GM20431 (cell line): ENCODE measurements around the gene ERLIN1.
"Not testable (repeated sequence)": the region's sequence is repeated elsewhere in the genome, so short reads cannot be mapped to it uniquely, and the experiment has no call there.

Source experiments
- in situ Hi-C: fragments of 300-500 bp; cut with MseI, MboI; formaldehyde crosslinking; loops from one replicate; pipeline ENCODE4 v1.15.0; 2020; ENCODE audit warnings: low sequenced_read_pairs; ENCODE audit not compliant: unreplicated experiment

The ERLIN1 gene

DNA sequence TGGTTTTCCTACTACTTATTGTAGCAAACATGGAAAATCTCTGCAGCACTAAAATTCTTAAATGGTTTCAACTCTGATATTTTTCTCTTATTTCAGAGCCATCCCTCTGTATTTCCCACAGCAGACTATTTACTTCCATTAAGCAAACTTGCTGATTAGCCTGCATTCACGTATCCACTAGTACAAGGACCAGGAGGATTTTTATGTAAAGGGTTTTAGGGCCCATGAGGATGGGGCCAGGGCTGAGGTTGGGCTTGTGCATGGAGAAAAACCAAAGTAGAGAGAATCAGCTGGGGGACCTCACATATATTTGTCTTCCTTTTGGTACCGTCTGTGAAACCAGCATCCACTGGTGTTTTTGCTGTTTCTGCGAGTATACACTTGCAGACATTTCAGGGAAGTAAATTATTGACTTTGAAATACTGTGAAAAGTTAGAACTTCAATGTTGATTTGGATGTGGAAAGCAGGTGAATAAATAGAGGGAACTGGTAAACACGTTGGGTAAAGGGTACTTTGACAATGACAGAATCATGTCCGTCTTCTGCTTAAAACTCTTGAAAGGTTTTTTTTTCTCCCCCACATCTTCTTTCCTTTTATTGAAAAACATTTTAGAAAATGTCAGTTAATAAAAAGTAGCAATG is 44.3 kb downstream of the ERLIN1 start:
- in situ Hi-C loops = no loop called here

- in situ Hi-C loops = no loop called here
These were observed 45.8 kb downstream of the ERLIN1 start for GRCh38 chr10:100140070-100140469.

- in situ Hi-C loops = no loop called here
These were observed 46.8 kb downstream of the ERLIN1 start for GRCh38 chr10:100138921-100139496.

GRCh38 chr10:100135486-100135885 is 50.3 kb downstream of the ERLIN1 start:
- in situ Hi-C loops = no loop called here

DNA sequence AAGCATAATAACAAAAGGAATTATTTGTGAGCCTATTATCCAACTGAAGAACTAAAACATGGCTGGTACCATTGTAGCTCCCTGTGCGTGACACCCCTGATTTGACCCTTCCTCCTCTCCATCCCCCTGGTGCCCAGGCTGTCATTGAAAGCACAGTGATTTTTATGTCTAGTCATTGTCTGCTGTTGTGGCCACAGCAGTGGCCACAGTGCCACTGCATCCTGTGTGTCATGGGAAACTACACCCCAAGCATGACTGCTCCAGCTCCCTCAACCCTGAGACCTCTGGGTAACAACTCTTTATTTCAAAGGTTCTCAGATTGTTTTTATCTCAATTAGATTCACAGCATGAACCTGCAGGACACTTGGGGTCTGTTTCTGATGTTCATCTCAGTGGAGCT is 52.0 kb downstream of the ERLIN1 start:
- in situ Hi-C loops = no loop called here

DNA sequence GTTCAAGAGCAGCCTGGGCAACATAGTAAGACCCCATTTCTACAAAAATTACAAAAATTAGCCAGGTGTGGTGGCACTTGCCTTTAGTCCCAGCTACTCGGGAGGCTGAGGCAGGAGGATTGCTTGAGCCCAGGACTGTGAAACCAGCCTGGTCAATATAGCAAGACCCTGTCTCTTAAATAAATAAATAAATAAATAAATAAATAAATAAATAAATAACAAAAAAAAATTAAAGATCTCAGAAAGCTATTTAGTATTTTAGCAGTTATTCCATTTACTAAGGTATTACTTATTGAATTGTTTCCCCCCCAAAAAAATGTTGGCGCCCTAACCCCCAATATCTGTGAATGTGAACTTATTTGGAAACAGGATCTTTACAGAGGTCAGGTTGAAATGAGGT is 53.4 kb downstream of the ERLIN1 start:
- in situ Hi-C loops = no loop called here

DNA sequence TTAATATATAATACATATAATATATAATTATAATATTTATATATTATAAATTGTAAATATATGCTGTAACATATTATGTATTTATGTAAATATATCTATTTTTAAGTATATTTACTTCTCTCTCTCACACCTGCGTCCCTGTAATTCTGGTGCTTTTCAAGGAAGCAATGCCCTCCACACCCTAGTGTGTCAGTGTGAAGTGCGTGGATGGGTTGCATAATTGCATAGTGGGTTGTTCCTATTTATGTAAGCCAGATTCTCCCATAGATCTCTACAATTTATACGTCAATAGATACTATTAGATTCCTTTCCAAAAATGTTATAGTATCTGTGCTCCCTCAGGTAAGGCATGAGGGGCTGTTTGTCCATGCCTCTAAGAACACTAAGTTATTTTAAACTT is 54.3 kb downstream of the ERLIN1 start:
- in situ Hi-C loops = no loop called here

- in situ Hi-C loops = no loop called here
These were observed 55.0 kb downstream of the ERLIN1 start for GRCh38 chr10:100130831-100131230.

GRCh38 chr10:100129424-100129823 is 56.4 kb downstream of the ERLIN1 start:
- in situ Hi-C loops = no loop called here

DNA sequence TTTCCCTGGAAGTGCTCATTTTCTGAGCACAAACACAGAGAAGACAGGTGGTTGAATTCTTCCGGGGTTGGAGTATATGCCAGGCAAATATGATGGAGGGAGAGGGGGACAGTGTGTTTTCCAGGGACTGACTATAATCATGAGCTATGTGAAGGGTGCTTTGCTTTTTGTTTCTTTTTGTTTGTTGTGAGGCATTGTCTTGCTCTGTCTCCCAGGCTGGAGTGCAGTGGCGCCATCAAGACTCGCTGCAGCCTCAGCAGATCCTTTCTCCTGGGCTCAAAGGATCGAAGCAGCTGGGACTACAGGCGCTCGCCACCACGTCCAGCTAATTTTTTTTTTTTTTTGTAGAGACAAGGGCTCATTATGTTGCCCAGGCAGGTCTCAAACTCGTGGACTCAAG is 56.9 kb downstream of the ERLIN1 start:
- in situ Hi-C loops = no loop called here

DNA sequence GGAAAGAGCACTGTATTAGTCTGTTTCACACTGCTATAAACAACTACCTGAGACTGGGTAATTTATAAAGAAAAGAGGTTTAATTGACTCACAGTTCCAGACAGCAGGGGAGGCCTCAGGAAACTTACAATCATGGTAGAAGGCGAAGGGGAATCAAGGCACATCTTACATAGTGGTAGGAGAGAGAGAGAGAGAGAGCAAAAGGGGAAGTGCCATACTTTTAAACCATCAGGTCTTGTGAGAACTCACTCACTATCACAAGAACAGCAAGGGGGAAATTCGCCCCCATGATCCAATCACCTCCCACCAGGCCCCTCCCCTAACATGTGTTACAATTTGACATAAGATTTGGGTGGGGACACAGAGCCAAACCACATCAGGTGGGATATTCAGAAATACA is 60.5 kb downstream of the ERLIN1 start:
- in situ Hi-C loops = not testable (repeated sequence)

GRCh38 chr10:100124097-100124496 is 61.7 kb downstream of the ERLIN1 start:
- in situ Hi-C loops = no loop called here

- in situ Hi-C loops = no loop called here
These were observed 63.0 kb downstream of the ERLIN1 start for GRCh38 chr10:100122780-100123179.

GRCh38 chr10:100120550-100120949 is 65.3 kb downstream of the ERLIN1 start:
- in situ Hi-C loops = no loop called here

DNA sequence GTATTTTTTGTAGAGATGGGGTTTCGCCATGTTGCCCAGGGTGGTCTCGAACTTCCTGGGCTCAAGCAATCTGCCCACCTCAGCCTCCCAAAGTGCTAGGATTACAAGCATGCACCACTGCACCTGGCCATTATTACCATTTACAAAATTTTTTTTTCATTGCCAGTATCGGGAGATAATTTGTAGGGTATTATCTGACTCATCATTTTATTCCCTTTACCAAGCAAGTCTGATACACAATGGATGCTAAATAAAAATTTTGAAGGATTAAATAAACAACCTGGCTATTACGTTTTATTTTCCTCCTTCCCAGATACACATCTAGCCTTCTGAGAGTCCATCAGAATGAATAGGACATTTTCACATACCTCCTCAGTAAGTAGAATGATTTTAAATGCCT is 66.1 kb downstream of the ERLIN1 start:
- in situ Hi-C loops = no loop called here

GRCh38 chr10:100114976-100115770 is 70.7 kb downstream of the ERLIN1 start:
- in situ Hi-C loops = no loop called here

- in situ Hi-C loops = no loop called here
These were observed 71.4 kb downstream of the ERLIN1 start for GRCh38 chr10:100114460-100114859.

DNA sequence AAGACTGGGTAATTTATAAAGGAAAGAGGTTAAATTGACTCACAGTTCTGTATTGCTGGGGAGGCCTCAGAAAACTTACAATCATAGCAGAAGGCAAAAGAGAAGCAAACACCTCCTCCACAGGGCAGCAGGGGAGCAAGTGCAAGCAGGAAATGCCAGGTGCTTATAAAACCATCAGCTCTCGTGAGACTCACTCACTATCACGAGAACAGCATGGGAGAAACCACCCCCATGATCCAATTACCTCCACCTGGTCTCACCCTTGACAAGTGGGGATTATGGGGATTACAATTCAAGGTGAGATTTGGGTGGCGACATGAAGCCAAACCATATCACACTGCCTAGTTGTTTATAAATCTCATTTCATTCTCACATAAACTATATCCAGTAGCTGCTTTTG is 76.2 kb downstream of the ERLIN1 start:
- in situ Hi-C loops = no loop called here

DNA sequence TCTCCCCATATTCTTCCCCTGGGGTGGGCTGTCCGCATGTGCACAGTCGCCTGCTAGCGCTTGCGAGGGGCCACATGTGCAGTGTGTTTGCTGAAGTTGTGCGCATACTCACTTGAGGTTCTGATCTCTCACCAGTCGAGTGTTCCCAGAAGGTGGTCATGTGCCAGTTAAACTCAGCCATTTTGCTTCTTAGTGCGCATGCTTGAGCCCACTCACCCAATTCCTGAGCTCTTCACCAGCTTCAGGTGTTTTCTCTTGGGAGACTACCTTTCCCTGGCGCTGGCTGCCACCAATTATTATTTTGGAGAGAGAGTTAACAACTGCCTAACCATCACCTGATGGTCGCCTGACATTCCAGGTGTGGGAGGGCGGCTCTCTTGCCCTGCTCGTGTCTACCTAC is 79.0 kb downstream of the ERLIN1 start:
- in situ Hi-C loops = no loop called here

DNA sequence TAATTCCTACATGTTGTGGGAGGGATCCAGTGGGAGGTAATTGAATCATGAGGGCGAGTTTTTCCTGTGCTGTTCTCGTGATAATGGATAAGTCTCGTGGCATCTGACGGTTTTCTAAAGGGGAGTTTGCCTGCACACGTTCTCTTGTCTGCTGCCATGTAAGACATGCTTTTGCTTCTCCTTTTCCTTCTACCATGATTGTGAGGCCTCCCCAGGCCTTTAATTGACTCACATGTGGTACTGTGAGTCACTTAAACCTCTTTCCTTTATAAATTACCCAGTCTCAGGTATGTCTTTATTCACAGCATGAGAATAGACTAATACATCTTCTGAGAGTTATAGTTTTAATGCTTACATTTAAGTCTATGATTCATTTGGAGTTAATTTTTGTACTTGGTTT is 81.5 kb downstream of the ERLIN1 start:
- in situ Hi-C loops = no loop called here

DNA sequence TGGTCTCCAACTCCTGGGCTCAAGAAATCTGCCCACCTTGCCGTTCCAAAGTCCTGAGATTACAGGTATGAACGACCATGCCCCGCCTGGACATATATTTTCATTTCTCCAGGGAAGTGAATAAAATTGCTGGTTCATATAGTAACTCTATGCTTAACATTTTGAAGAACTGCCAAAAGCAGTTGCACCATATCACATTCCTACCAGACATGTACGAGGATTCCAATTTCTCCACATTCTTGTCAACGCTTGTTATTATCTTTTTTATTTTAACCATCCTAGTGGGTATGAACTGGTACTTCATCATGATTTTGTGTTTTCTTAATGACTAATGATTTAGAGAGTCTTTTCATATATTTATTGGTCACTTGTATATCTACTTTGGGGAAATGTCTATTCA is 82.2 kb downstream of the ERLIN1 start:
- in situ Hi-C loops = no loop called here
